Skin epidermis (tissue), 12 donors: ENCODE measurements around the gene DACT3.
"Not testable (repeated sequence)": the region's sequence is repeated elsewhere in the genome, so short reads cannot be mapped to it uniquely, and the experiment has no call there.

Source experiments
- H3K27ac ChIP-seq, 21 experiments: fragments of 200-600 bp; sonication (generic) in 11 of 21; one replicate each; pipeline ENCODE4 v1.5.0; 2020; ENCODE audit warnings: mild to moderate bottlenecking in 3 of 21, inconsistent platforms in 2 of 21, moderate library complexity in 2 of 21
- H3K4me3 ChIP-seq, 7 experiments: fragments of 200-600 bp; sonication (generic) in 2 of 7; one replicate each; pipeline ENCODE4 v1.5.0; 2020; ENCODE audit warnings: inconsistent platforms in 2 of 7, mild to moderate bottlenecking in 2 of 7, moderate library complexity in 1 of 7

The DACT3 gene

GRCh38 chr19:46639358-46640182 lies 21.4 kb downstream of the DACT3 start:
- peak overlapping the region in 16 of 21 experiments; percentile 18 to 74 (median 56) for H3K27ac ChIP-seq

GRCh38 chr19:46637224-46637623 lies 23.8 kb downstream of the DACT3 start:
- no peak overlapping the region for H3K27ac ChIP-seq
- no peak overlapping the region for H3K4me3 ChIP-seq

More at GRCh38 chr19:46639358-46640182, 21.4 kb downstream of the DACT3 start:
- H3K4me3 ChIP-seq = peak overlapping the region; percentile 16 to 36 (median 31)

DNA sequence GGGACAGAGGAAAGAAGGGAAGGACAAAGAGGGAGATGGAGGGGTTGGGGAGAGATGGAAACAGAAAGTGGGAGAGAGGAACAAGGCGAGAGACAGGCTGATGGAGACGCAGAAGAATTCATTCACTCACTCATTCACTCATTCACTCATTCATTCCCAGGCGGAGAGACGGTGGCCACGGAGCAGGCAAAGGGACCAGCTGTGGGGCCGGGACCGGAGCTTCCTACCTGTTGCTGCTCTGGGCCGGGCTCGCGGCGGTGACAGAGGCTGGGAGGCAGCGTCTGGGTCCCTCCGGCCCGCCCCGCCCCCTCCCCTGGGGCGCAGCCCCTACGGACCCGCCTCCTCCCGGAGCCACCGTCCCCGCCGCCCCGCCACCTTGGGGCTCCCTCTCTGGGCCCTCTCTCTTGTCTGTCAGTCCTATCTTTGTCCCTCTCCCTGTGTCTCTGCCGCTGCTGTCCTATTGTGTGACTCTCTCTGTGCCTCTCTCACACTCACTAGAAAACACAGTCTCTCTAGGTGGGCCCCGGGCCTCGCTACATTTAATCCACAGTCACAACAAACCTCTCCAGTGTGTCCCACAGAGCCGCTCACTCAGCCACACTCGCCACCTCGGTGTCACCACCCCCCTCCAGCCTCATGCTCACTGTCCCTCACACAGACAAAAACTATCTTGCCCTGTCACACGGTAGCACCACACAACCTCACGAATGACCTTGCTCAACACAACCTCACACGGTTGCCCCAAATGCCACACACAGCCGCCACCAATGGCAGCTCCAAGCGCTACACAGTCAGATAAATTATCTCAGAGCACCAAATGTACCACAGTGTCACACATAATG lies 24.8 kb downstream of the DACT3 start, which contains the start of gene GNG8:
Gene GNG8 (minus strand): TSS at position 283 of the 842 bp plus-strand sequence. CDS start 1,520 bp downstream, outside the sequence.
- Histone ChIP-seq H3K27ac (peak within 1 kb of the TSS in 1 of 21 experiments; percentile 12), H3K4me3 (no peak within 1 kb of the TSS)

DNA sequence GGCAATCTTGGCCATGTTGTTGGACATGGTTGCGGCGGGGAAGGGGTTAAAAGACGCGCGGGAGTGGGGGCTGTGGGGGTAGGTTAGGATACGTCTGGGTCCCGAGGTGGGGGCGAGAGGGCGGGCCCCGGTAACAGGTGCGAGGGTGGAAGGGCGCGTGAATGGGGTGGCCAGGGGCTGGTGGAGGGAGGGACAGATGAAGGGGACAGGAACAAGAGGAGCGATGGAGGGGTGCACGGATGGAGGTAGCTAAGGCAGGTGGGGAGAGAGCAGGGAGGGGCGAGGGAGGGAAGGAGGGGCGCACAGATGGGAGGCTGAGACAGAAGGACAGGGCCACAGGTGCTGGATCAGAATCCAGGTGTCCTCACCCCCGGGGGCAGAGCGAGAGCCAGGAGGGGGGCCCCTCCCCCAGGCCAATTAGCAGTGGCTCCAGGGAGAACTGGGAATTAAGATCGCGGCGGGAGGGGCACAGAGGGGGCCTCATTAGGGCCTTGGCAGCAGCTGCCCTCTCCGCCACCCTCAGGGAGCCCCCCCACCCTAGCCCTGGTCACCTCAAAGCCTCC lies 26.2 kb downstream of the DACT3 start:
- no peak overlapping the region for H3K27ac ChIP-seq
- H3K4me3 ChIP-seq = peak overlapping the region in 3 of 7 experiments; percentile 7 to 30 (median 30)

DNA sequence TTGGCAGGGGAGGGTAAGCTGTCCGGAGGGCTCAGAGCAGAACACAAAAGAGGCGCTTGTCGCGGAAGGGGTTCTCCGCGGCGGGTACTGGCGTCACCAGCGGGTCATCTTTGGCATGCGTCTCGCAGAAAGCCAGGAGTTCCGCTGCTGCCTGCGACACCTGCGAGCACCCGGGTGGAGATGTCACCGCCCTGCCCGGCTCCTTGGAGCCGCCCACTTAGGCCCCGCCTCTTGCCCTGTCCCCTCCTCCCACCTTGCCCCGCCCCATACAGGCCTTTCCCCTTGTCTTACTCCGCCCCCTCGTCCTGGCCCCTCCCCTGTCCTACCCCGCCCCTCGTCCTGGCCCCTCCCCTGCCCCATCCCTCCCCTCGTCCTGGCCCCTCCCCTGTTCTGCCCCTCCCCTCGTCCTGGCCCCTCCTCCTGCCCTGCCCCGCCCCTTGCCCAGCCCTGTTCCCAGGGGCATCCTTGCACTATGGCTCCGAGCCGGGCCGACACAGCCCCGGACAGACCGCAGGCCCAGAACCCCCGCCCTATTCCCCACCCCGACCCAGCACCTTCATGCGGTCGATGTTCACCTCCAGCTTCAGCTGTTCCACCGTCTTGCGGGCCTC lies 26.8 kb downstream of the DACT3 start:
- H3K27ac ChIP-seq = no peak overlapping the region
- peak overlapping the region in 6 of 7 experiments; percentile 14 to 30 (median 19) for H3K4me3 ChIP-seq

DNA sequence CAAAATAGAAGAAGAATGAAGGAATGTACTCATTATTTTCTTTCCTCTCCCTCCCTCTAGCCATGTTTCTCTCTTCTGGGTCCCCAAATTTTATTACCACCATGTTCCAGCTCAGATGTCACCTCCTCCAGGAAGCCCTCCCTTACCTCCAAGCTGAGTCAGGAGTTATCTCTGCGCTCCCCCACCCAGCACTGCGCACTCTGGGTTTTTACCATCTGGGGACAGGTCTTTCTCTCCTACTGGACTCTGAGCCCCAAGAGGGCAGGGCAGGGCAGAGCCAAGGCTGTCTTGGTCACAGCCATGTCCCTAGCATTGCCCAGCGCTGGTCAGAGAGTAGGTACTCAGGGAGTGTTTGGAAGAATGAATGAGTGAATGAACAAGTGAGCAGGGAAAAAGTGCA lies 27.9 kb downstream of the DACT3 start:
- Histone ChIP-seq H3K4me3 (no peak overlapping the region), H3K27ac (no peak overlapping the region)

DNA sequence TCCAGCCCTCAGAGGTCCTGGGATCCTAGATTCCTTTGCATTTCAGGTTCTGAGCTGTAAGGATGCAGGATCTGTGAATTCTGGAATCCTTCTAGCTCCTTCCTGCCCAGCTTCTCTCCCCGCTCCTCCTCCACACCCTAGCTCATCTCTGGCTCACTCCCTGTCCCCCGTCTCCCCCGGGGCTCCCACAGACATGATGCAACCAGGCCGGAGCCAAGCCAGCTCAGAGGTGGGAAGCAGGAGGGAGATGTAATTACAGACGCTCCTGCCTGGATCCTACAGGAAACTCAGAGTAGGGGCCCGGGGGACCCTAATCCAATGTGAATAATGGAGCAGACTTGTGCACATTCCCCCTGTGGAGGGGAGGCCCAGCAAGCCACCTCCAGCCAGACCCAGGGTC lies 29.5 kb downstream of the DACT3 start:
- Histone ChIP-seq H3K4me3 (no peak overlapping the region), H3K27ac (peak overlapping the region in 1 of 21 experiments; percentile 6)

DNA sequence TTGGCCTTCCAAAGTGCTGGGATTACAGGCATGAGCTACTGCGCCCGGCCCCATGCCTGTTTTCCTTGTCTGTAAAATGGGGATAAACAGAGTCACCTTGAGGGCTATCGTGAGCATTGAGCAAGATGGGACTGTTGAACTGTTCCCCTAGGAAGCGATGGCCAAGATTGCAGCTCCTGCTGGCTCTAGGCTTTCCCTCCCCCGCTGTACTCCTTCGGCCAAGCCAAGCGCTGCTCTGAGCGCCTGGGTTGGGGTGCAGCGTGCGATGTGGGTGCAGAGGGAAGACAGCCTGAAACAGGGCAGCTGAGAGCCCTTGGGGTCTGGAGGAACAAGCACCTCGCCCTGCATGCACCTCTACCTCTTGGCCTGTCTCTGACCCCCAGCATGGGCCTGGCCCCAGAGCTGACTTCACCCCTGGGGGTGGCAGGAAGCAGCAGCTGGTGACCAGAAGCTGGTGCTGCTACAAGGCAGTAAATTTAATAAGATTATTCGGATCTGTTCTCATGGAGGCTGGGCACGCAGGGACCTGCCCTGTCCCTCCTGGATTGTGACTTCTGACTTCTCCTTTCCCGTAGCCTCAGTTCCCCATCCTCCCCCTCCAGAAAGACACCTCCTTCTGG lies 30.3 kb downstream of the DACT3 start:
- peak overlapping the region in 1 of 21 experiments; percentile 17 for H3K27ac ChIP-seq

GRCh38 chr19:46629546-46630025 lies 31.4 kb downstream of the DACT3 start:
- Histone ChIP-seq H3K27ac (no peak overlapping the region), H3K4me3 (no peak overlapping the region)

More for the DNA sequence above, 30.3 kb downstream of the DACT3 start:
- H3K4me3 ChIP-seq = no peak overlapping the region

DNA sequence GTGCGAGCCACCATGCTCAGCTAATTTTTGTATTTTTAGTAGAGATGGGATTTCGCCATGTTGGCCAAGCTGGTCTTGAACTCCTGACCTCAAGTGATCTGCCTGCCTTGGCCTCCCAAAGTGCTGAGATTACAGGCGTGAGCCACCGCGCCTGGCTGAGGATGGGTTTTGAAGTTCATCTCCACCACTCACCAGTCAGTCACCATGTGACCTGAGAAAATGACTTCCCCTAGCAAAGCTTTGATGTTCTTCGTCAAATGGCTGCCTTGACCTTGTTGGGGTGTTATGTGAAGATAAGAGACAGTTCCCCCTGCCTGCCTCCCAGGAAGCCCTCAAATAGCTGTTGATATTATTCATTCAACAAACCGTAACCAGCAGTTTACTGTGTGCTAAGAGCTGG lies 32.0 kb downstream of the DACT3 start:
- not testable (repeated sequence) for H3K27ac ChIP-seq

GRCh38 chr19:46626446-46626845 lies 34.5 kb downstream of the DACT3 start:
- peak overlapping the region in 15 of 21 experiments; percentile 0 to 87 (median 73) for H3K27ac ChIP-seq
- H3K4me3 ChIP-seq = no peak overlapping the region

More for the DNA sequence above, 32.0 kb downstream of the DACT3 start:
- H3K4me3 ChIP-seq = not testable (repeated sequence)

DNA sequence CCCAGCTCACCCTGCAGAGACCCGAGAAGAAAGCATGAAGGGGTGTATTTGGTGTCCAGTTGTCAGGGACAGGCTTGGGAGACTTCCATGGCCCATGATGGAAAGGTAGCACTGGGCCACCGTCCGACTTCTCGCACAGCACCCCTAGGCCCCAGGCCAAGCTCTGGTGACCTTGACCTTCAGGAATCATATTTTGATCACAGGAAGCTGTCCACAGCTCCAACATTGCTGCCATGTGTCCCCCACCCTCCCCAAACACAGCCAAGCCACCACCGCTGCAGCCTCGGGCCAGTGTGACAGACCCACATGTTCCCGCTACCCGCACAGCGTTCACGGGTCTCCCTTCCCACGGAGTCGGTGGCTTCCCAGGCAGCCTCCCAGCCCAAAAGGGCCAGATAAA lies 35.3 kb downstream of the DACT3 start:
- H3K27ac ChIP-seq = peak overlapping the region in 20 of 21 experiments; percentile 0 to 87 (median 72)
- H3K4me3 ChIP-seq = no peak overlapping the region

GRCh38 chr19:46624958-46625661 lies 35.9 kb downstream of the DACT3 start, which contains the start of gene PTGIR:
TSS of gene PTGIR (minus strand) at chr19:46625089. CDS start at chr19:46624225, 864 bp downstream.
- Histone ChIP-seq H3K4me3 (peak within 1 kb of the TSS in 6 of 7 experiments; percentile 0 to 37 (median 14)), H3K27ac (peak within 1 kb of the TSS in 20 of 21 experiments; percentile 11 to 87 (median 72))

DNA sequence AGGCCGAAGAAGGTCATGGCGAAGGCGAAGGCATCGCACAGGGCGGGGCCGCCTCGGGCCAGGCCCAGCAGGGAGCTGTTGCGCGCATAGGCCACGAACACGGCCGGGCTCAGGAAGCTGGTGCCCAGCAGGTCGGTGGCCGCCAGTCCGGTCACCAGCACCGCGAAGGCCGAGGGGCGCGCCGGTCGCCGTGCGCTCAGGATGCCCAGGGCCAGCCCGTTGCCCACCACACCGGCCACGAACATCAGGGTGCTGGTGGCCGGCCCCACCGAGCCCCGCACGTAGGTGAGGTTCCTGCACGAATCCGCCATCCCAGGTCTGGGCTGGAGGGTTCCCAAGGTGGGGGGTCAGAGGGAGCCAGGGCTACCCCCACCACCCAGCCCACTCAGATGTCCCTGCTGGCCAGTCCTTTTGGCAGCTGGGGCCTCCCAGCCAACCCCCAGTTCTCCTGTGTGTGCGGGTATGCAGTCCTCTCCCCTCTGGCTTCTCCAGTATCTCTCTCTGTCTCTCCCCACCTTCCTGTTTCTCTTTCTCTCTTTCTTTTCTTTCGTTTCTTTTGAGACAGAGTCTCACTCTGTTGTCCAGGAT lies 37.0 kb downstream of the DACT3 start:
- Histone ChIP-seq H3K27ac (peak overlapping the region in 16 of 21 experiments; percentile 25 to 87 (median 74)), H3K4me3 (peak overlapping the region in 5 of 7 experiments; percentile 0 to 37 (median 17))

GRCh38 chr19:46622118-46622446 lies 38.9 kb downstream of the DACT3 start:
- H3K4me3 ChIP-seq = peak overlapping the region in 3 of 7 experiments; percentile 5 to 18 (median 13)
- peak overlapping the region in 9 of 21 experiments; percentile 2 to 68 (median 46) for H3K27ac ChIP-seq

DNA sequence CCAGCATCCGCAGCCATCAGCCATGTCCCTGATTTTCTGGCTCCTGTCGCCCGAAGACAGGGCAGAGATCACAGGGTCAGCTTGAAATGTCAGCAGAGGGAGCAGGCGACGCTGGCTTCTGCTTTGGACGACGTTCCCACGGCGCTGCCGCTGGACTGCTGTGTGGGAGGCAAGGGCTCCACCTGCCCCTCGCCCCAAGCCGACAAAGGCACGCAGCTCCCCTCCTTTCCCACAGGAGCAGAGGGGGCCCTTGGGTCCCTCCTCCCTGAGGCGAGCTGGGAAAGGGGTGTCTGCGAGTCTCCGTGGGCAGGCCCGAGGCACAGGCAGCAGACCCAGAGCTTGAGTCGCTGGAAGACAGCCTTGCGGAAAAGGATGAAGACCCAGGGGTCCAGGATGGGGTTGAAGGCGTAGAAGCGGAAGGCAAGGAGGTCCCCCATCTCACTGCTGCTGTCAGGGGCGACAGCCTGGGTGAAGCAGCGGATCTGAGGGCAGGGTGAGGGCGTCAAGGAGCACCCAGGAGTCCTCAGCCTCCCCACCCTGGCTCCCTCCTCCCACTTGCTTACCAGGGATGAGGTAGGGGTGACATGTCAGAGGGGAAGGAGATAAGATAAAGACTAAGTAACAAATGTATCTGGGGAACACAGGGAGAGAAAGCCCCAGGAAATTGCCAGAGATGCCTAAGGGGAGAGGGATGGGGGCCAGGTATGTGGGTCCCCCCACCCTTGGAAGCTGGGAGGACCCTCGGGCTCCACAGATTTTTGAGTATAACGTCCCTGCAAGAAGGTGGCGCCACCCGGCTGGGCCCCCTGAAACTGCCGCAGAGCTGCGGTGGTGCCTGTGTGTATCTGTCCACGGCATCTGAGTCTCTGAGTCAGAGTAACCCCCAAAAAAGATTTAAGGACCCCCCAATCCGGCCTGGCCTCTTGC lies 39.5 kb downstream of the DACT3 start:
- H3K4me3 ChIP-seq = peak overlapping the region in 2 of 7 experiments; percentile 13 to 18
- H3K27ac ChIP-seq = peak overlapping the region in 17 of 21 experiments; percentile 2 to 68 (median 28)

DNA sequence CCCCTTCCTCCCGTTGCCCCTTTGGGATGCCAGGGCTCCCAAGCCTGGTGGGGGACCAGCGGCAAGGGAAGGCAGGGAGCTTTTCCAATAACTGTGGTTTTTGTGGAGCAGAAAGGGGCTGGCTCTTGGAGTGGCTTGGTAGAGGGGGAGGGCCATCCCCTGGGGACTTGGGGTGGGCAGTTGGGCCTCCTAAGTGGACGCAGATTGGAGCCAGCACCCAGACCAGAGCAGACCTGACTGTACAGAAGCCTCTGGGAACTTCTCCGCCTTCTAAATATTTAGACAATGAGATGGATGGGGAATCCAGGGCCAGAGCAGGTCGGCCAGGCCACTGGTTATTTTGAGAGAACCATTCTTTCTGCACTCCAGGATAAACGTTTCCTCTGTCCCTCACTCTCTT lies 40.3 kb downstream of the DACT3 start:
- H3K4me3 ChIP-seq = peak overlapping the region in 1 of 7 experiments; percentile 18
- H3K27ac ChIP-seq = peak overlapping the region in 11 of 21 experiments; percentile 16 to 60 (median 30)
